NCI-H510A (cell line): ENCODE data around the gene MRPL43.

Experiments
- DNase-seq: peaks from one replicate; lab custom pipeline; 2025; lab: John Stamatoyannopoulos, UW

Gene MRPL43

DNA sequence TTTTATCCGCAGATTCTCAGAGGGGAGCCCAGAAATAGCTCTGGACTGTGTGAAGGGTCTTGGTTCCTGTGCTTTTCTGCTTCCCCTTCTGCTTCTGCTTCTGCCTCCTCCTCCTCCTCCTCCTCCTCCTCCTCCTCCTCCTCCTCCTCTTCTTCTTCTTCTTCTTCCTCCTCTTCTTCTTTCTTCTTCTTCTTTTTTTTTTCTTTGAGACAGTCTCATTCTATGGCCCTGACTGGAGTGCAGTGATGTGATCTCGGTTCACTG, 32.1 kb upstream of the MRPL43 start:
- no peak for DNase-seq

GRCh38 chr10:101018600-101019439, 31.5 kb upstream of the MRPL43 start:
- DNase-seq = peak; percentile 76

DNA sequence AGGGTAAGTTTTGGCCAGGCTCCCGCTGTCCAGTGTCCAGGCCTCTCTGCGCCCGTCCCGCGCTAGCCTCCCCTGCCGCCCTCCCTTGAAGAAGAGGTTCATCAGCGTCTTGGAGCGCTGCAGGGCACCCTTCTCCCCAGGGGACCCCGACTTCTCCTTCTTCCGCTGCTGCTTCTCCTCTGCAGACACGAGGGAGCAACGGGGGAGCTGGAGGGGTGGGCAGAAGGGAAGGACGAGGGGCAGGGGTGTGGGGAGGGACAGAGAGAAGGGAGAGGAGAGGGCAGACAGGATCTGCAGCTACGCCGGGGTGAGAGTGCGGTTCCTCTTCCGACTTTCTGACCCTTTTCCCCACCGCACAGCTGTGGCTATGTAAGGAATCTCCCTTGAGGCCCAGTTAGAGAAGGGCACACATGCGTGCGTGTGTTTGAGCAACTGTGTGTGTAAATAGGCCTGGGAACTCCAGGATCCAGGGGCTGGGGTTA, 30.9 kb upstream of the MRPL43 start:
- no peak for DNase-seq

- no peak for DNase-seq
Measured at GRCh38 chr10:101016814-101017213, 29.5 kb upstream of the MRPL43 start.

- DNase-seq = no peak
Measured at GRCh38 chr10:101015582-101015973, 28.3 kb upstream of the MRPL43 start.

GRCh38 chr10:101014966-101015581, 27.8 kb upstream of the MRPL43 start:
- no peak for DNase-seq

DNA sequence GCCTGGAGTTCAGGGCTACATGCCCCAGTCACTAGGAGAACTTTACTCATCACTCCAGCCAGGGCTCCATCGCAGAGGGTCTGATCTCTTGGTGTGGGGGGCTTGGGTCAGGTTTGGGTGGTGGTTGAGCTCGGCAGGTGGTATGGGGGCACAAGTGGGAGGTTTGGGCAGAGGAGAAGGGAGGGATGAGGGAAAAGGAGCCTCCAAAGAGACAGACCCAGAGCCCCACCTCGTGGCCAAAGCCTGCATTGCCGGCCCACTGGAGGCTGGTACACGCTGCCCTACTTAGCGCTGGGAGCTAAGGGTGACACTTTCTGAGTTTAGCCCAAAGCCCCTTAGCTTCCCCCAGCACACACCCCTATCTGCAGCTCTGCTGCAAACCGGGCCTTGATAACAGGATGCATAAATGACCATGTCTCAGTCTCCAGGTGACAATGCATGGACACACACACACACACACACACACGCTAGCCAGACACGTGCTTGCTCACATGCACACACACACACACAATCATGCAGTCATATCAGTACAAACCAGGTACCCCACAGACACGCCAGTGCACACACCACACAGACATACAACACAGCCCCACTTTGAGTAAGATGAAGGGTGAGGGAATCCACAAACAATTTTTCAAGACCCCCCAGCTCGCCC, 27.1 kb upstream of the MRPL43 start:
- no peak for DNase-seq

- no peak for DNase-seq
Measured at GRCh38 chr10:101013365-101013825, 26.1 kb upstream of the MRPL43 start.

GRCh38 chr10:101012525-101013364, 25.4 kb upstream of the MRPL43 start:
- peak; percentile 51 for DNase-seq

GRCh38 chr10:101011517-101012423, 24.5 kb upstream of the MRPL43 start:
- DNase-seq = no peak

DNA sequence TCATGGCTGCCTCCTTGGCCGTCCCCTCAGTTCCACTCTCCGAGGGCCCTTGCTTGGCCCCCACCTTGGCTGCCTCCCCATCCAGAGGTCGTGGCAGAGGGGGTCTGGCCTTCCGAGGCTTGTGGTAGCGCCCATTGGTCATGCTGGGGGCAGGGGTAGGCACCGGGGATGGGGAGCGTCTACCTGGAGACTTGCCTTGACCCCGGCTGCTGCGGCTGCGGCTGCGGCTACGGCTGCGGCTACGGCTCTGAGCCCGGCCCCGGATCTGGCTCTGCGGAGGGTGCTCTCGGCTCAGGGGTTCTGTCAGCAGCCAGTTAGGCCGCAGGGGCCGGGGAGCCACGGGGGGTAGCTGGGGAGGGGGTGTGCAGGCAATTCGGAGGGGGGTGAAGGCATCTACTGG, 23.0 kb upstream of the MRPL43 start:
- DNase-seq = no peak

DNA sequence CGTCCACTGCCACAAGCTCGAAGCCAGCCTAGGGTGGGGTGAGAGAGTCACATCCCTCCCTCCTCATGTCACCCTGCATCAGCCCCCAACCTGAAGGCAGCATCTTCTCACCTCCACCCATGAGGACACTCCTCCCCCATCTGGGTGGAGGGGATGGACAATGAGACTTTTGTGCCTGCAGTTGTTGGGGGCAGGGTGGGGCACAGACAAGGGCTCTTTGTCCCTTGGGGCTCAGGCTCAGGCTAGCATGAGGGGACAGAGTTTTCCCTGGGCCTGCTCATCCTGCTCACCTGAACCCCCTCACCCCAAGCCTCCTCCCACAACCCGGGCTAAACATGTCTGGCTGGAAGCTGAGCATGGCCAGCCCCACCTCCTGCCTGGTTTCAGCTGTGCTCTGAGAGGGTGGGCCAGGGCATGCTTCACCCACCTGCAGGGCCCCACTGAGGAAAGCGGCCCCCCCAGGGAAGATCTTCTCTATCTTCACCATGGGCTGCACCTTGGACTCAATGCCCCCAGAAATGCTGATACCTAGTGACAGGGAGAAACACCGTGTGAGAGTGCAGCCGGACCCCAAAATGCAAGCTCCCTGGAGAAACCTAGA, 21.6 kb upstream of the MRPL43 start:
- no peak for DNase-seq

DNA sequence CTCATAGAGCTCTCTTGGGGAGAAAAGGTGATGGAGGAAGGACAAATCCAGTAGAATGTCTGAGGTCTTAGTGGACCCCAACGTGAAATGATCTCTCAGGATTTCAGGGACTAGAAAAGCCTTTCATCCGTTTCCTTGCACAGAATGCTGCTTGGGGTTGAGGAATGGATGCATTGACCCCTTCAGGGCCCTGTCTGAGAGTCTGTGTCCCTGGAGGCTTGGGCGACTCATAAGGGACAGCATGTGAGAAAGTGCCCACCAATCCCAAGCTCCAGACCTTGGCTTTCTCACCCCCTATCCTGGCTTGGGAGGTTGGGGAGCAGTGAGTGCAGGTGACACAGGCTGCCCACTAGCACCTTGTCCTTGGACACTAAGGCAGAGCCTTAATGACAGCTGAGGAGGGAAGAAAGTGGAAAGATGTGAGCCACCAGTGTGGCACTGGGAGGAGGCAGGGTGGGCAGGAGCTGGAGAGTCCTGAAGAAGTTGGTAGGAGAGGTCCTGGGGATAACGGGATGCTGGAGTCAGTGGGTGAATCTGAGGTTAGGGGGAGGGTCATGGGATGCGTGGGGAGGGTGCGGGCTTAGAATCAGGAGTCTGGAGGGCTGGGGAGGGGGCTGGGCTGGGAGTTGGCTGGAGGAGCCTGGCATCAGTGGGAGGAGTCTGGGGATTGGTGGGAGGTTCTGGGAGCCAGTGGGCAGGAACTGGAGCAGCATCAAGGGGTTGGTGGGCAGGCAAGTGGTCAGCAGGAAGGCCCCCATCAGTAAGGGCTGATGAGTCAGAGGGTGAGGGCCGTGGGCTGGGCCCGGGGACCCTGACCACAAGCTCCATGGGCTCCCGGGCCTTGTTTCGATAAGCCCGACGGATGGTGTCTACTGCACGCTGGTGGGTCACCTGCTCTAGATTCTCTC, 20.9 kb upstream of the MRPL43 start:
- DNase-seq = no peak

- no peak for DNase-seq
Measured at GRCh38 chr10:101007099-101007711, 19.9 kb upstream of the MRPL43 start.

GRCh38 chr10:101006593-101007098, 19.3 kb upstream of the MRPL43 start:
- DNase-seq = no peak

GRCh38 chr10:101005869-101006567, 18.7 kb upstream of the MRPL43 start:
- no peak for DNase-seq

DNA sequence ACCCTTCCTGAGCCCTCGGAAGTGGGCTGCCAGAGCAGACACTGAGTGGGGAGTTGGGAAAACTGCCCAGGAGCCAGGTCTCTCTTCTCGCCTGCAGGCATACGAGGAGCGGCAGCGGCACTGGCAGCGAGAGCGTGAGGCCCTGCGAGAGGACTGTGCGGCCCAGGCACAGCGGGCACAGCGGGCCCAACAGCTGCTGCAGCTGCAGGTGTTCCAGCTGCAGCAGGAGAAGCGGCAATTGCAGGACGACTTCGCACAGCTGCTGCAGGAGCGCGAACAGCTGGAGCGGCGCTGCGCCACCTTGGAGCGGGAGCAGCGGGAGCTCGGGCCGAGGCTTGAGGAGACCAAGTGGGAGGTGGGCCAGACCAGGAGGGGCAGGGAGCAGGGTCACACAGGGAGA, 18.1 kb upstream of the MRPL43 start:
- no peak for DNase-seq

DNA sequence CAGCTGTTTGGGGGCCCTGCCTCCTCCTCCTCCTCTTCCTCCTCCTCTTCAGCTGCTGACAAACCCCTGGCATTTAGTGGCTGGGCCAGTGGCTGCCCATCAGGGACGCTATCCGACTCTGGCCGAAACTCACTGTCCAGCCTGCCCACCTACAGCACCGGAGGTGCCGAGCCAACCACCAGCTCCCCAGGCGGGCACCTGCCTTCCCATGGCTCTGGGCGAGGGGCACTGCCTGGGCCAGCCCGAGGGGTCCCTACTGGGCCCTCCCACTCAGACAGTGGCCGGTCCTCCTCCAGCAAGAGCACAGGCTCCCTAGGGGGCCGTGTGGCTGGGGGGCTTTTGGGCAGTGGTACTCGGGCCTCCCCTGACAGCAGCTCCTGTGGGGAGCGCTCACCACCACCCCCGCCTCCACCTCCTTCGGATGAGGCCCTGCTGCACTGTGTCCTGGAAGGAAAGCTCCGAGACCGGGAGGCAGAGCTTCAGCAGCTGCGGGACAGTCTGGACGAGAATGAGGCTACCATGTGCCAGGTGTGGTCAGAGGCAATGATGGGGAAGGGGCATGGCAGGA, 16.4 kb upstream of the MRPL43 start:
- no peak for DNase-seq
